Effector memory CD4-positive, alpha-beta T cell (primary cell): ENCODE data around the gene DAGLA.

Source experiments
- DNase-seq, 3 donors: peaks; one replicate each; pipeline ENCODE4 v3.0.0-alpha.2; 2020
- H3K27ac ChIP-seq: 2 replicates; pipeline ENCODE4 v1.7.0; 2013; ENCODE audit warnings: mild to moderate bottlenecking, low read length, moderate library complexity; ENCODE audit not compliant: insufficient read depth, poor library complexity, severe bottlenecking
- H3K27me3 ChIP-seq: replicated peaks from 2 replicates; pipeline ENCODE4 v1.7.0; 2013; ENCODE audit warnings: mild to moderate bottlenecking, low read length; ENCODE audit not compliant: insufficient read depth, control insufficient read depth, poor library complexity, severe bottlenecking
- H3K36me3 ChIP-seq: 2 replicates; pipeline ENCODE4 v1.7.0; 2013; ENCODE audit warnings: mild to moderate bottlenecking, low read length, moderate library complexity; ENCODE audit not compliant: control insufficient read depth, insufficient read depth
- H3K4me1 ChIP-seq: 2 replicates; pipeline ENCODE4 v1.7.0; 2013; ENCODE audit warnings: low read length, mild to moderate bottlenecking; ENCODE audit not compliant: control insufficient read depth, insufficient read depth, poor library complexity, severe bottlenecking
- H3K4me3 ChIP-seq: 2 replicates; pipeline ENCODE4 v1.7.0; 2013; ENCODE audit warnings: low read length, low read depth, mild to moderate bottlenecking; ENCODE audit not compliant: insufficient read depth, poor library complexity, severe bottlenecking
- H3K9me3 ChIP-seq: 2 replicates; pipeline ENCODE4 v1.7.0; 2013; ENCODE audit warnings: mild to moderate bottlenecking, low read length, moderate library complexity; ENCODE audit not compliant: control insufficient read depth

Gene DAGLA

GRCh38 chr11:61795876-61796526 is 115.8 kb downstream of the DAGLA start:
- Histone ChIP-seq H3K4me1 (peaks cover 17% of the 10 kb centered on the region), H3K4me3 (no peak overlapping the region), H3K36me3 (no peaks in the 10 kb centered on the region), H3K27me3 (no peaks in the 10 kb centered on the region), H3K27ac (no peak overlapping the region), H3K9me3 (no peaks in the 10 kb centered on the region)
- DNase-seq: no peak
